ENCODE measurements around the gene RASD1.

RASD1 gene, protein sequence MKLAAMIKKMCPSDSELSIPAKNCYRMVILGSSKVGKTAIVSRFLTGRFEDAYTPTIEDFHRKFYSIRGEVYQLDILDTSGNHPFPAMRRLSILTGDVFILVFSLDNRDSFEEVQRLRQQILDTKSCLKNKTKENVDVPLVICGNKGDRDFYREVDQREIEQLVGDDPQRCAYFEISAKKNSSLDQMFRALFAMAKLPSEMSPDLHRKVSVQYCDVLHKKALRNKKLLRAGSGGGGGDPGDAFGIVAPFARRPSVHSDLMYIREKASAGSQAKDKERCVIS

GRCh38 chr17:17496189-17497064, at the start of gene RASD1:
TSS of gene RASD1 (minus strand) at chr17:17496395. CDS start at chr17:17496181, 214 bp downstream.
- DNase-seq (ENCODE audit: low read depth) = peak; percentile 49

DNA sequence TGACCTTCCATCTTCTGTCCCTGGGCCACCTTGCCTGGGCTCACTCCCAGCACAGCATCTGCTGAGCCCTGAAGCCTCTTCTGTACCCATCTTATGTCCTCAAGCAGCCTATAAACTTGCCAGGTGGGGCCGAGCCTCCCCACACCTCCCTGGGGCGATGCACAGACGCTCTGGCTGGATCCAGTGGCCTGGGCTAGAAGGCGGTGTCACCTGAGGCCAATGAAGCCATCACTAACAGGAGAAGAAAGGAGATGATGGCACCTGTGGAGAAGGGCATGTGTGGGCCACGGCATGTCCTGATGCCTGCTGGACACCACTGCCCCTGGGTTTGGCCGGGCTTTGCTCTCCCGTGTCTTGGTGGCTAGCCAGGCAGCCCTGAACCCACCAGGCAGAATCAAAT, 49.8 kb upstream of the RASD1 start:
- DNase-seq (ENCODE audit: low read depth) = no peak

DNA sequence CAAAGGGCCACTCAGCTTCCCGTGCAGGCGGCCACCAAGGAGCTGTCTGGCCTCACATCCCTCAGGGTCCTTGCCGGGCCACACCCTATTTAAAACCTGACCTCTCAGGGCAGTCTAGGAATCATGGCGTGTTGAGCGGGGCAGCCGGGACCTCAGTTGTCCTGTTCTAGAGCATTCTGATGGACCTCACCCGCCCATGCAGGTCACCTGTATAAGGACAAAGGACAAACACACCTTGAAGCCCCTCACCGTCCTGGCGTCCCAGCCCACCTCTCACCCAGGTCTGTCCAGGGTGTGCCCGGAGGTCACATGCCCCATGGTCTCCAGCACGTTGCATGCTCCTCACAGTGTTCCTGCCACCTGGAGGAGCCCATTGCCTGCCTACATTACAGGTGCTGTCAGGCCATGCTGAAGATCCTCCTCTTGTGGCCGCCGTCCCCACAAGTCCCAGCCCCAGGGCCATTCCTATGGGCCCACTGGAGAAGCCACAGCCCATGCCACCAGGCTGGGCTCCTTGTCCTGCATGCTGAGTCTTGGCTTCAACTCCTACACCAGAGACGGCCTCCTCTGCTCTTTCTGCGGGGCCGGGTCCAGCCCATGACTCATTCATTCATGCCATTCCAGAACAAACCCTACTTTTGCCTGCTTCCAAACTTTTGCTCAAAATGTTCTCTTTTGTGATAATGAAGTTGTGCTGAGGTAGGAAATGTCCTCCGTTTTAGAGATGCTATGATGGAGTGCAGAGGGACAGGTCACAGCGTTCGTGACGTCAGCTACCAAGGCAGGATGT, 49.0 kb upstream of the RASD1 start:
- DNase-seq (ENCODE audit: low read depth) = no peak

GRCh38 chr17:17542906-17543635, 46.9 kb upstream of the RASD1 start:
- DNase-seq (ENCODE audit: low read depth) = no peak

- no peak for DNase-seq (ENCODE audit: low read depth)
These were observed 45.4 kb upstream of the RASD1 start for GRCh38 chr17:17541640-17542001.

DNA sequence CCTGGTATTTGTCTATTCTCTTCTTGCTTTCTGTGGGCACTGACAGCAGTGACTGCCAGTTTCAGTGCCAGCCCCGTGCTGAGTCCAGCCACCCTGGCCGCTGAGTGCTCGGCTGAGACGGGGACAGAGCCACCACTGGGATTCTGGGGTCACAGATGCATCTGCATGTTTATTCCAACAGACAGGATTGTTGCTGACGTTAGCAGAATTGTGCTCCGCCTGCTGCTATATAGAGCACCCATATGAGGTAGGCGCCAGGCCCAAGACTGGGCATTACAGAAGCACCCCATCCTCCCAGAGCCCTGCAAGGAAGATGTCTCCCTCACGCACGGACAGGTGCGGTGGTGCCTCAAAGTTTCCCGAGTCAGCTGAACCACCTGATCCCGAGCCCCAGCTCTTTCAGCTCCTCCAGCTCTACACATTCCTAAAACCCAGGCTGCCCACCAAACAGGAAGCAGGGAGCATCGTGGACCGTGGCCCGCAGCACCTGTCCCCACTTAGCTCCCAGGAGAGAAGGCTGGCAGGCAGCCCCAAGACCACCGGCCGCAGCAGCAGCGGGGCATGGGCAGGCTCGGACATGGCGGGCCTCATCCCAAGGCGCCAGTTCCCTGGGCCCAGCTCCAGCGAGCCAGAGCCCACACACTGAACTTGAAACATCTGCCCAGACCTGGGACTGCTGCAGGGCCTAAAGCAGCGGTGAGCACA, 44.9 kb upstream of the RASD1 start:
- DNase-seq (ENCODE audit: low read depth) = no peak

- DNase-seq (ENCODE audit: low read depth) = no peak
These were observed 44.2 kb upstream of the RASD1 start for GRCh38 chr17:17540278-17540906.

GRCh38 chr17:17539591-17539990, 43.4 kb upstream of the RASD1 start:
- no peak for DNase-seq (ENCODE audit: low read depth)

DNA sequence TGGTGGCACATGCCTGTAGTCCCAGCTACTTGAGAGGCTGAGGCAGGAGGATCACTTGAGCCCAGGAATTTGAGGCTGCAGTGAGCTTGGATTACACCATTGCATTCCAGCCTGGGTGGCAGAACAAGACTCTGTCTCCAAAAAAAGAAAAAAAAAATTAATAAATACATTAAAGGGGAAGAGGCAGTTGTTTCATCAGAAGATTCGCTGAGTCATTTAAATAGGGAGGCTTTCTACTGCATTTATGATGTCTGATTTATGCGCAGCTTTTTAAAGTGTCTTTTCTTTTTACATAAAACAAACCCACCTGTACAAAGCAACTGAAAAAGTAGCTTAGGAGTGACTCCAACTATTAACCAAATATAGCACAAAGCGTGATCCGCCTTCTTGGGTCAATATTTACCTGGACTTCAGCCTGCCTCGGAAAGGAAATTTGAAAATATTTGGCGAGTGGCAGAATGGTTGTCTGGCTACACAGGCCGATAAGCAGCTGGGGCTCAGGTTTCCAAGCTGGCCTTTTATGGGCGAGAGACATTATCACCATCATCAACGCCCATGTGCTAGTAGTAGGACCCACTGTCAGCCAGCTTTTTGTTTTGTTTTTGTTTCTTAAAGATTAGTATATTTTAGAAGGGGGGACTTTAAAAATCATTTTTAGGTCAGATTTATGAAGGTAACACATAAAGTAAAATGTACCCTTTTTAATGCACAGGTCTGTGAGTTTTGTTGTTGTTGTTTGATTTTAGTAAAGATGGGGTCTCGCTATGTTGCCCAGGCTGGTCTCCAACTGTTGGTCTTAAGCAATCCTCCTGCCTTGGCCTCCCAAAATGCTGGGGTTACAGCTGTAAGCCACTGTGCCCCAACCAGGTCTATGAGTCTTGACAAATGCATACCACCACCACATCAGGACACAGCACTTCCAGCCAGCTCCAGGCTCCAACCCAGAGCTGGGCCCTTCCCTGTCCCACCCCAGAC, 42.5 kb upstream of the RASD1 start:
- DNase-seq (ENCODE audit: low read depth) = no peak

GRCh38 chr17:17537311-17538099, 41.3 kb upstream of the RASD1 start:
- no peak for DNase-seq (ENCODE audit: low read depth)

DNA sequence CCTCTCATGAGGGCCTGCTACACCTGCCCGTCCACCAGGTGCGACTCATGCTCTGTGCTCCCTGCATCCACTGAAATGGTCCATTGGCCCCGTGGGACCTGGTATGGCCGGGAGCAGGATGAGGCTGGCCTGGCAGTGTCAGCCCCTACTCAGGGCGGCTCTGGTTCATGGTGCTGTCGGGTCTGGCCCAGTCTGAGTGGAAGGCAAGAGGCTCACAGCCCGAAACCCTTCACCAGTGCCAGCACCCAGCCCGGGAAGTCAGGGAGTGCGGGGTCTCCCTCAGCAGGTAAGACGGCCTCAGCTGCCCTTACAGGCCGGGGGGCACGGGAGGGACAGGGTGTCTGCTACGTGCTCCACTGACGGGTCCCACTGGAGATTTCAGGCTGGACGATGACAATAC, 40.5 kb upstream of the RASD1 start:
- no peak for DNase-seq (ENCODE audit: low read depth)

GRCh38 chr17:17535957-17536356, 39.8 kb upstream of the RASD1 start:
- DNase-seq (ENCODE audit: low read depth) = no peak

DNA sequence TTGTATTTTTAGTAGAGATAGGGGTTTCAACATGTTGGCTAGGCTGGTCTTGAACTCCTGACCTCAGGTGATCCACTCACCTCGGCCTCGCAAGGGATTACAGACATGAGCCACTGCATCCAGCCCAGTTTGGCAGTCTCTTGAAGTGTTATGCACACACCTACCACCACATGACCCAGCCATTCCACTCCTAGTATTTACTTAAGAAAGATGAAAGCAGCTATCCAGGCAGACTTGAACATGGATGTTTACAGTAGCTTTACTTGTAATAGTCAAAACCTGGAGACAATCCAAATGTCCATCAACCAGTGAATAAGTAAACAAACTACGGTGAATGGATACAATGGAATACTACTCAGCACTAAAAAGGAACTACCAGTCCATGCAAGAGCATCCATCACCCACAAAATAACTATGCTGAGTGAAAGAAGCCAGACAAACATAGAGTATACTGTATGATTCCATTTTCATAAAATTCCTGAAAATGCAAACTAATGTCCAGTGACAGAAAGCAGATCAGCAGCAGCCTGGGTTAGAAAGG, 37.8 kb upstream of the RASD1 start:
- no peak for DNase-seq (ENCODE audit: low read depth)

DNA sequence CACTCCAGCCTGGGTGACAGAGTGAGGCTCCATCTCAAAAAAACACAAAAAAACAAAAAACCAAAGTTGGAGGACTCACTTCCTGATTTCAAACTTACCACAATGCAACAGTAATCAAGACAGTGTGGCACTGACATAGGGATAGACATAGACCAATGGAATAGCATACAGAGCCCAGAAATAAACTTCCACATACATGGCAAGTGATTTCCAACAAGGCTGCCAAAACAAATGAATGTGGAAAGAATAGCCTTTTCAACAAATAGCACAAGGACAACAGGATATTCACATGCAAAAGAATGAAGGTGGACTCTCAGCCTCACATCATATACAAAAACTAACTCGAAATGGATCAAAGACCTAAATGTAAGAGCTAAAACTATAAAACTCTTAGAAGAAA, 36.8 kb upstream of the RASD1 start:
- no peak for DNase-seq (ENCODE audit: low read depth)

- DNase-seq (ENCODE audit: low read depth) = no peak
These were observed 35.0 kb upstream of the RASD1 start for GRCh38 chr17:17531156-17531555.

DNA sequence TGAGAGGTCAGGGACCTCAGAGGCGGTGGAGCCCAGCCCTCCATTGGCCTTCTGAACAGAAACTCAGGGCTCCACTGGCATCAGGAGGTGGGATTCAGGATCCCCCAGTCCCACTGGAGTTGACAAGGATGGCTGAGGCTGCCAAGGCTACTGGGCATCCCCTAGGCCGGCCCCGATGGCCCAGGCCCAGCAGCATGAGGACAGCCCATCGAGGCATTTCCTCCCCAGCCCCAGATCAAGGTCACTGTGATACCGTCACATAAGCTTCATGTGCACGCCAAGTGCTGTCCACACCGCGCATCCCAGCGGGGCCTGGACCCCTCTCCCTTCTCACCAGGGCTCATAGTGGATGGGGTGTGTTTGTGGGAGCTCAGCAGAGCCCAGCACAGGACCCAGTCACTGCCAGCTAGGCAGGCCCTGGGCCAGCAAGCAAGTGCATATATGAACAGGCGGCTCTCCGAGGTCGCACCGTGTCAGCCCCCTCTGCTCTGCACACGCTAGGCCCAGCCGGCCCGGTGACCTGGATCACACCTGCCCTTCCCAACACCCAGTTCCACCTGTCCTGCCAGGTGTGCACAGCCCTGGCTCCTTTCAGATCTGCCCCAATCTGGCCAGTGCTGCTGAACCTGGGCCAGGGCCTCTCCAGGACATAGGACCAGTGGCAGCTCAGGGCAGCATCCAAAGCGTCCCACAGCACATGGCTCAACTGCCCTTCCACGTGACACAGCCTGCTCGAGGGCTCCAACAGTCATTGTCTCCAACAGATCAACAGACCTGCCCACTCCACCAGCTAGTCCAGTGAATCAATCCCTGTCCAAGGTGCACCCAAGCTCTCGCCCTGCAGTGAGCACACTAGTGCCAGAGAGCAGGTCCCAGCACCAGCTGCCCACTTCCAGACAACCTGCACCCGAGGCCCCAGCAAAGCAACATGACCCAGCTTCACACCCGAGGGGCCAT, 32.8 kb upstream of the RASD1 start:
- no peak for DNase-seq (ENCODE audit: low read depth)

DNA sequence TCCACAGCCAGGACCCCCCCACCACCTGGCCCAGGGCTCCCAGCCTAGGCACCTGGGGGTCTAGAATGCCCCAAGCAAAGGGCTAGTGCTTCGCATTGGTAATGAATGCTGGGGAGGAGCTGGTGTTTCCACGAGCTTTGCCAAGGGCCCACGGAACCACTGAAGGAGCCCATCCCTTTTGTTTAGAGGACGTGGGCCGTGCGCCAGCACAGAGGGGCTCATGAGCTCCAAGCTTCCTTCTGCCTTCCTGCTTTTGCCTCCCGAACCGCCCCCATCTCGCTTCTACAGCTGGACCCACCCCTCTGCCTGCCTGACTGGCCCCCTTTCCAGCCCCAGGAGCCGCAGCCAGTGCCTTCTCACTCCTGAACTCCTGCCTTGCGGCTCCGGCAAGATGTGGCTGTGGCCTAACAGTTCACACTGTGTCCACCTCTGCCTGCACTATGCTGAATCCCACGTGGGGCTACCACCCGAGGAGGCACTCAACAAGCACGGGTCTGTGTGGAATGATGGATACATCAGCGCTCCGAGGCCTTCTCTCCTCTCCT, 31.8 kb upstream of the RASD1 start:
- DNase-seq (ENCODE audit: low read depth) = no peak
